Smooth muscle cell (in vitro differentiated cells): ENCODE measurements around the gene POP7. TPM values are rescaled to one million over a fixed set of nuclear protein-coding genes. Genes with fewer than 3 reads are reported as not detected.
"Not testable (repeated sequence)": the region's sequence is repeated elsewhere in the genome, so short reads cannot be mapped to it uniquely, and the experiment has no call there.

ENCODE experiments used
- DNase-seq: peaks from one replicate; lab custom pipeline; 2025; ENCODE audit not compliant: unreplicated experiment; lab: John Stamatoyannopoulos, UW
- H2AFZ ChIP-seq: fragments of 200-600 bp; sonication (generic); 2 replicates; pipeline ENCODE4 v1.6.0; 2016; ENCODE audit warnings: antibody characterized with exemption, low read depth, mild to moderate bottlenecking
- H3F3A ChIP-seq: fragments of 200-600 bp; sonication (generic); 2 replicates; pipeline ENCODE4 v1.6.0; 2017; ENCODE audit warnings: antibody characterized with exemption, low read depth
- H3K27ac ChIP-seq: fragments of 200-600 bp; sonication (generic); 2 replicates; pipeline ENCODE4 v1.5.1; 2016; ENCODE audit warnings: low read depth, mild to moderate bottlenecking
- H3K27me3 ChIP-seq: fragments of 200-600 bp; sonication (generic); 2 replicates; pipeline ENCODE4 v1.6.1; 2016; ENCODE audit warnings: low read depth, mild to moderate bottlenecking
- H3K36me3 ChIP-seq: fragments of 200-600 bp; sonication (generic); 2 replicates; pipeline ENCODE4 v1.5.1; 2016; ENCODE audit warnings: low read depth
- H3K4me1 ChIP-seq: fragments of 200-600 bp; sonication (generic); 2 replicates; pipeline ENCODE4 v1.5.1; 2016; ENCODE audit warnings: low read depth
- H3K4me2 ChIP-seq: fragments of 200-600 bp; sonication (generic); 2 replicates; pipeline ENCODE4 v1.6.0; 2016; ENCODE audit warnings: mild to moderate bottlenecking
- H3K4me3 ChIP-seq: fragments of 200-600 bp; sonication (generic); 2 replicates; pipeline ENCODE4 v1.5.1; 2016; ENCODE audit warnings: mild to moderate bottlenecking
- H3K79me2 ChIP-seq: fragments of 200-600 bp; sonication (generic); 2 replicates; pipeline ENCODE4 v1.6.0; 2016; ENCODE audit warnings: low read depth, mild to moderate bottlenecking
- H3K9ac ChIP-seq: fragments of 200-600 bp; sonication (generic); 2 replicates; pipeline ENCODE4 v1.6.0; 2016; ENCODE audit warnings: low read depth
- H3K9me3 ChIP-seq: fragments of 200-600 bp; sonication (generic); replicated peaks from 2 replicates; pipeline ENCODE4 v1.5.1; 2016; ENCODE audit warnings: low read depth
- H4K20me1 ChIP-seq: fragments of 200-600 bp; sonication (generic); 2 replicates; pipeline ENCODE4 v1.6.0; 2016; ENCODE audit warnings: low read depth
- CTCF ChIP-seq: fragments of 200-600 bp; sonication (generic); IDR thresholded peaks from 2 replicates; pipeline ENCODE4 v1.5.1; 2017; ENCODE audit warnings: borderline replicate concordance, mild to moderate bottlenecking, antibody characterized with exemption; ENCODE audit not compliant: insufficient read depth, poor library complexity, severe bottlenecking
- WGBS: methylation state at CpG from one replicate; pipeline ENCODE4 v1.1.7; 2016; ENCODE audit warnings: low lambda C conversion rate; 5-methylcytosine and 5-hydroxymethylcytosine counted together
- polyA plus RNA-seq: library from polyadenylated mRNA; unstranded; fragments of >200 nt; fragmentation: Nextera tagmentation; extraction: Ambion mirVana; gene quantifications from 2 replicates; pipeline ENCODE4 v1.2.1, GENCODE V29; 2016
- total RNA-seq: library from RNA; depleted of rRNA; stranded (reverse); fragments of >200 nt; gene quantifications from 2 replicates; pipeline ENCODE4 v1.2.3, GENCODE V29; 2014

The POP7 gene
- total and polyA plus RNA-seq, 2 experiments from 2014 or later: 19.5 to 58.7 TPM

- H3K27me3 ChIP-seq: no peaks in the 10 kb centered on the region
- DNase-seq: no peak
Measured at GRCh38 chr7:100668069-100668449, 37.9 kb upstream of the POP7 start.

GRCh38 chr7:100669106-100669505 lies 36.8 kb upstream of the POP7 start:
- H3K9me3 ChIP-seq, H3K27ac ChIP-seq, H3K9ac ChIP-seq, H3K79me2 ChIP-seq, H3K4me1 ChIP-seq, DNase-seq, H3K4me2 ChIP-seq, H2AFZ ChIP-seq, H3K4me3 ChIP-seq, H3K36me3 ChIP-seq, H3K27me3 ChIP-seq, H3F3A ChIP-seq, H4K20me1 ChIP-seq: not testable (repeated sequence)
- 96% methylated on average over 12 of the region's 12 CpGs for WGBS

More at GRCh38 chr7:100668069-100668449, 37.9 kb upstream of the POP7 start:
- no peak for TF ChIP-seq CTCF
- Histone ChIP-seq H3K79me2 (no peaks in the 10 kb centered on the region), H3F3A (no peaks in the 10 kb centered on the region), H3K4me1 (no peaks in the 10 kb centered on the region), H3K9me3 (no peaks in the 10 kb centered on the region), H4K20me1 (no peaks in the 10 kb centered on the region), H3K36me3 (no peaks in the 10 kb centered on the region), H3K27ac (no peak overlapping the region), H3K9ac (no peak overlapping the region), H3K4me2 (no peak overlapping the region), H3K4me3 (no peak overlapping the region), H2AFZ (no peak overlapping the region)
- 94% methylated on average over 2 of the region's 2 CpGs for WGBS

- Histone ChIP-seq H3F3A (no peaks in the 10 kb centered on the region), H4K20me1 (peaks cover 8% of the 10 kb centered on the region)
- 85% methylated on average over 8 of the region's 8 CpGs for WGBS
Measured at GRCh38 chr7:100670074-100670473, 35.8 kb upstream of the POP7 start.

More at GRCh38 chr7:100670074-100670473, 35.8 kb upstream of the POP7 start:
- Histone ChIP-seq H3K4me3 (no peak overlapping the region), H3K79me2 (peaks cover 13% of the 10 kb centered on the region), H3K9me3 (no peaks in the 10 kb centered on the region), H3K27me3 (no peaks in the 10 kb centered on the region), H3K9ac (no peak overlapping the region), H3K4me1 (no peaks in the 10 kb centered on the region), H3K36me3 (no peaks in the 10 kb centered on the region), H3K27ac (no peak overlapping the region), H2AFZ (no peak overlapping the region), H3K4me2 (no peak overlapping the region)
- no peak for DNase-seq
- no peak for TF ChIP-seq CTCF
